Ishikawa (cell line): ENCODE data around the gene POLG.

Experiments used
- CEBPB ChIP-seq: IDR thresholded peaks from 2 replicates; pipeline ENCODE4 v1.6.1; 2012
- CREB1 ChIP-seq: IDR thresholded peaks from 2 replicates; pipeline ENCODE4 v1.6.1; 2012; ENCODE audit warnings: low read depth
- EGR1 ChIP-seq: IDR thresholded peaks from 2 replicates; pipeline ENCODE4 v1.6.1; 2012
- EP300 ChIP-seq: IDR thresholded peaks from 2 replicates; pipeline ENCODE4 v1.6.1; 2012; ENCODE audit warnings: borderline replicate concordance
- FOXM1 ChIP-seq: IDR thresholded peaks from 2 replicates; pipeline ENCODE4 v1.6.1; 2012; ENCODE audit warnings: low read depth, borderline replicate concordance
- MAX ChIP-seq: IDR thresholded peaks from 2 replicates; pipeline ENCODE4 v1.6.1; 2012
- NFIC ChIP-seq: IDR thresholded peaks from 2 replicates; pipeline ENCODE4 v1.6.1; 2012
- RAD21 ChIP-seq: IDR thresholded peaks from 2 replicates; pipeline ENCODE4 v1.6.1; 2012; ENCODE audit warnings: low read depth
- REST ChIP-seq: IDR thresholded peaks from 2 replicates; pipeline ENCODE4 v1.6.1; 2012; ENCODE audit warnings: low read depth, mild to moderate bottlenecking
- TAF1 ChIP-seq: IDR thresholded peaks from 2 replicates; pipeline ENCODE4 v1.6.1; 2012; ENCODE audit warnings: low read depth, mild to moderate bottlenecking
- TCF12 ChIP-seq: IDR thresholded peaks from 2 replicates; pipeline ENCODE4 v1.6.1; 2012; ENCODE audit warnings: low read depth
- TEAD4 ChIP-seq: IDR thresholded peaks from 2 replicates; pipeline ENCODE4 v1.6.1; 2012
- USF1 ChIP-seq: IDR thresholded peaks from 2 replicates; pipeline ENCODE4 v1.6.1; 2012
- YY1 ChIP-seq: IDR thresholded peaks from 2 replicates; pipeline ENCODE4 v1.6.1; 2012; ENCODE audit warnings: low read depth
- ZBTB7A ChIP-seq: IDR thresholded peaks from 2 replicates; pipeline ENCODE4 v1.6.1; 2012; ENCODE audit warnings: low read depth

The POLG gene

GRCh38 chr15:89368566-89369223 lies 34.1 kb upstream of the POLG start:
- TF ChIP-seq NFIC (no peak), YY1 (no peak), ZBTB7A (no peak), CREB1 (no peak), EP300 (no peak), CEBPB (no peak), RAD21 (no peak), REST (no peak), TAF1 (no peak), USF1 (no peak), TEAD4 (no peak), MAX (no peak), TCF12 (no peak), EGR1 (no peak), FOXM1 (no peak)

- TF ChIP-seq MAX (peak; percentile 73), REST (no peak)
Observed at GRCh38 chr15:89367485-89368451, 33.1 kb upstream of the POLG start.

- TF ChIP-seq NFIC: no peak
- TF ChIP-seq YY1: no peak
- no peak for TF ChIP-seq CREB1
- TF ChIP-seq TEAD4: no peak
- 0 out of 2 replicates have a peak, but pooled peaks have one; percentile 7 for TF ChIP-seq REST
- TF ChIP-seq EP300: no peak
- no peak for TF ChIP-seq USF1
- no peak for TF ChIP-seq TAF1
Observed at GRCh38 chr15:89366656-89367393, 32.2 kb upstream of the POLG start.

GRCh38 chr15:89365462-89366065 lies 30.9 kb upstream of the POLG start:
- no peak for TF ChIP-seq NFIC
